Fibroblast of skin of left biceps (primary cell): Measurements from ENCODE around the gene PALM3.
A peak's percentile ranks its signal among the peaks of the same experiment; 100 is the strongest.

Source experiments
- DNase-seq, 2 experiments: peaks; one replicate each; pipeline ENCODE4 v3.0.0-alpha.2; 2013; ENCODE audit warnings: low read depth in 2 of 2

PALM3 gene, protein sequence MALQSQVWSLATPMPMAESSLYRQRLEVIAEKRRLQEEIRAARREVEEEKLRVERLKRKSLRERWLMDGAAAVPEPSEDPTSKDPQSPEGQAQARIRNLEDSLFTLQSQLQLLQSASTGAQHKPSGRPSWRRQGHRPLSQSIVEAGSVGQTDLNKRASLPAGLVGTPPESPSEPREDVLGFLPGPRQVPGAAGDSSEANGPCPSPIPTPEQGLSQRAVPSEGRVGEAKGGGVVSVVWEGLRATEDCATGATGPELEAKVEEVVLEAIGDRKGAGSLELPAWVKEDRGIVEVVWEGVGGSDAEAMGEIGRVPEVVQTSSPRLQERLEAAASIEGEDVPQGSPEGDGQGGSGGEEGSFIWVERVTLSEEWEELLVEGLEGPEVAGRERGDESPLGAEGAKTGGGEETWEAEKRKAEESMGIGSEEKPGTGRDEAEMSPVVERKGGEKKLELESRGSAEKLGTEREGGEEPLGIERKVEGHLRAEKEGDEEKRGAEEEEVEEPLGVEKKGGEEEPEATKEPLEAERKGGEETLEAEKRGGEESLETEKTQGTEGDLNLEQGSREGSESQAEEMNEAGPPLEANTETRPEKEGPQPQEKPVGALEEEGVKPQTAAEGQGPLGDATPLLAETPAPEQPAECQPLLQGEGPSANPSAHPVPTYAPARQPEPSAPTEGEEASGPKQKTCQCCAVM

DNA sequence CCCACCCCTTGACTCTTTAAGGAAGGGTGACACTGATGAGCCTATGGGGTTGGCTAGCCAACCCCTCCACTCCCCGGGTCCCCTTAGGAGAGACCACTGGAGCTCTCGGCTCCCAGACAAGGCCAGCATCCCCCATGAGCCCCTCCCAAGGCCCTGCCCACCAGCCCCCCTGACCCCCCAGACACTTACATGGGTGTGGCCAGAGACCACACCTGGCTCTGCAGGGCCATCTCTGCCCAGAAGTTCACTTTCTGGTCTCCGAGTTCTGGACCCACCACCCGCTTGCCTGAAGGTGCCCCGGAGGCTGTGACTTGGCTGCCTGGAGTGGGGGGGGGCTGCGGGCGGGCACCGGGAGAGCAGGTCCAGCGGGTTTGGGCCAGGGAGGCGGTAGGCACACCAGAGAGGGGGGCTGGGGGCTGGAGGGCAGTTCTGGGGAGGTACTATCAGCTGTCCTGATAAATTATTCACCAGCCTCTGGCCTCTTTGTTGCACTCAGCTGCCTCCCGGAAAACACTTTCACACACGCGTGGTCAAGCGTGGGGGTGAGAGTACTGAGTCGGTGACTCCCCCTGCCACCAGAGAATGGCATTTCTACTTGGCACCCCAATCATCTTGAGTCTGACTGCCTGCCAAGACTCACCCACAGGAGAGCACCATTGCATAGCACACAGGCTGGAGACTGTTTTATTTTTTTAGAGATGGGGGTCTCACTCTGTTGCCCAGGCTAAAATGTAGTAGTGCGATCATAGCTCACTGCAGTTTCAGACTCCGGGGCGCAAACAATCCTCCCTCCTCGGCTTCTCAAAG, at the start of gene PALM3:
PALM3 (minus strand) TSS at position 326 of the 807 bp plus-strand sequence; CDS start at position 230, 96 bp downstream.
- no peak for DNase-seq

DNA sequence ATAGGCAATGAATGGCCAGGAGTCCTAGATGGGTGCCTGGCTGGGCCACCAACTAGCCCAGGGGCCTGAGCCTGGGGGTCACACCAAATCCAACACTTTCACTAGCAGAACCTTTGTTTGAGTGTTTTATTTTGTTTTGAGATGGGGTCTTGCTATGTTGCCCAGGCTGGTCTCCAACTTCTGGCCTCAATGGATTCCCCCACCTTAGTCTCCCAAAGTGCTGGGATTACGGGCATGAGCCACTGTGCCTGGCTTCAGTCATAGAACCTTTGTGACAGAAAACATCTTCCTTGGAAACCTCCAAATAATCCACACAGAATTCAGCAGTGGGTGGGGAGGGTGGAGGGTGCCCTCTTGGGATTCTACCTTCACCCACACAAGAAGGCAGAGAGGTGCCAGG, 49.6 kb upstream of the PALM3 start:
- no peak for DNase-seq

DNA sequence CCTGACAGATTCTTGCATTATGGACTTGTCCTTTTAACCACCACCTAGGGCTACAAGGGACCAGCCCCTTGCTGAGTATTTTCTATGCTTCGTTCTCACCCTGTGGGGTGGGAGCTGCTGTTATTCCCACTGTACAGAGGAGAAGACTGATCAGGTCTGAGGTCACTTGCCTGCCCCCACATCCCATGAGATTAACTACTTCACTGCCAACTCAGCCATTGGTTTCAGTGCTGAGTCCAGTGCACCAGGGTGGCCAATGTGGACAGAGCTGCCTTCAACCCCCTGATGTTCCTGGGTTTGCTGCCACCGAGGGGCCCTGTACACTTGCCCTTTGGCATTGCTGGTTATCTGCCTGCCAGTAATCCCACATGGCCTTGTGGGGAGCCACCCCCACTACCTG, 48.8 kb upstream of the PALM3 start:
- DNase-seq: no peak

DNA sequence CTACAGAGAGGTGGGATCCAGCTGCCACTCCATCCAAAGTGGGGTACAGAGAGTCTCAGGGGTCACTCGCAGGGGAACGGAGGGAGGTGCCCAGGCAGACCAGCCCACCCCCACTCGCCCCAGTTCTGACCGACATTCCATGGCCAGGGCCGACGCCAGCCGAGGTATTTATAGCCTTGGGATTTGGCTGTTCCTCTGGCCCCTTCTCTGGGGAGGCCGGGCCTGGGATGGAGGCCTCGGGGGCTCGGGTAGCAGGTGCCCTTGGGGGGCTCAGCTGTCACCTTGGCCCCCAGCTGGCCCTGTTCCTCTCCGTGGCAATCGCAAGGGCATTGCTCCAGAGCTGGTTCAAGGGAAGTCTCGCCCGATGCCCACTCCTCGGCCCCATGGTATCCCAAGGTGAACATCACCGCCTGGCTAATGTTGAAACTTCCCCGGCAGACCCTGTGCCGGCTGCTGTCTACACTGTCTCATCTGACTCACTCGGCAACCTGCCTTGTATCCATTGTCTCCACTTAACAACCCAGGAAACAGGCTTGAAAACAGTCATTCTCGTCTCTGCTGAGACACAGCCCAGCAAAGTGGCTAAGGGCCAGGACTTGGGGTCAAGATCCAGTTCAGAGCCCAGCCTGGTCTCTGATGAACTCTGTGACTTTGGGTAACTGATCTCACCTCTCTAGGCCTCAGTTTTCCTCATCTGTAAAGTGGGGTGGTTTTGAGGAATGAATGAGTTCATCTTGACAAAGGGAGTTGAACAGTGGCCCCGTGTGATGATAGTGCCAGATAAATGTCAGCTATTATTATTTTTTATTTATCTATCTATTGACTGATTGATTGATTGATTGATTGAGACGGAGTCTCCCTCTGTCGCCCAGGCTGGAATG, 45.9 kb upstream of the PALM3 start:
- no peak for DNase-seq

DNA sequence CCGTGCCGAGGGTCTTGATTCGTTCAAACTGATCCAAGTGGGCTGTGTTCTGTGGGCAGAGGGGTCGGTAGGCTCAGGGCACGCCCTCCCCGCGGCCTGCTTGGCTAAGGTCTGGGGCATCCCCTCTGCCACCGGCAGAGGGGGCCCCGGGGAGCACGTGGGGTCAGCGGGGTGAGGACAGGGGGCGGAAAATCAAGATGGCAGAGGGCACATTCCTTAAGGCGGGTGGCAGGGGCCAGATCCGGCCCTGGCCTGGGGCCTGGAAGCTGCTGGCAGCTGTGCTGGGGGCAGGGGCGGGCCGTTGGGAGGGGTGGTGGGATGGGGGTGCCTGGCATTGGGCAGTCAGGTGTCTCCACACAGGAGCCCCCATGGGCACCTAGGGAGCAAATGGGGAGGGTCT, 45.0 kb upstream of the PALM3 start:
- no peak for DNase-seq

DNA sequence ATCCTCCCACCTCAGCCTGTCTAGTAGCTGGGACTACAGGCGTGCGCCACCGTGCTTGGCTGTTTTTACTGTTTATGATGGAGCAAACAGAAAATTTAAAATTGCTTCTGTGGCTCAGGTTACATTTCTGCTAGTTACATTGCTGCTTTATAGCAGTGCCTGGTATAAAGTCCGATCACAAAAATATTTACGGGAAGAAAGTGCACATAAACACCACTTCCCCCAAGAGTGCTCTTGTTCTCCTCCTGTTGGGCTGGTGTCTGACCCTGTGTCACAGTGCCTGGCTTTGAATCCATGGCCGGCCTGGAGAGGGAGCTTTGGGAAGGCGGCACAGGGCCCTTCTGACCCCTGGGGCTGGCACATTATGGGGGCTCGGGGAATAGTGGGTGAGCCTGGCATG, 43.8 kb upstream of the PALM3 start:
- no peak for DNase-seq

DNA sequence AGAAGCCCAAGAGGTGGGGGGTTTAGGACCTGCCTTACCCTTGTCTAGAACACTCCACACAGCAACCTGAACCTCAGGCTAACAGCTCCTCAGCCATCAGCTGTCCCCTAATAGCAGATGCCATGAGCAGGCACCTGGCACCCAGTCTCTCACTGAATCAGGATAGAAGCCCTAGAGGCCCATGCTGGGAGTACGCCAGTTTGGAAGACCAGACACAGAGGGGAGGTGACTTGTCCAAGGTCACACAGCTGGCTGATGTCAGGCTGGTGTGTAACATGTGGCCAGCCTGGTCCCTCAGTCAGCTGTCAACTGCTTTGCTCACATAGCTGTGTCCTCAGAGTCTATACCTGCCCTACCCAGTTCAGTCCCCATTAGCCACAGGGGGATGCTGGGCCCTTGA, 41.4 kb upstream of the PALM3 start:
- DNase-seq: no peak

DNA sequence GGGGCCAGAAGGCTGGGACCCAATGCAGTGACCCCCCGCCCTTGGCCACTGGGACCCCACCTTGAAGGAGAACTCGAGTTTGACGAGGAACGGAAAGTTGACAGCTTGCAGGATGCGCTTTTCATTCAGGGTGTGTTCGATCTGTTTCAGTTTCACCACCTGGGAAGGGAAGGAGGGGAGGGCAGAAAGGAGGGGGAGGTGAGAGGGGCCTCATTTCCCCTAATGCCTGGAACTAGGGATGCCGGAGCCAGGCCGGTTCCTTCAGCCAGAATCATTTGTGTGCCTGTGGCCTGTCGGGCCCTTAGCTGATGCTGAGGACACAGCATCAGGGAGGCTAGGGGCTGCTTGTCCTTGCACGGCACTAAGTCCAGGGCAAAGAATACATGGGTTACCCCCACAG, 40.9 kb upstream of the PALM3 start:
- no peak for DNase-seq

DNA sequence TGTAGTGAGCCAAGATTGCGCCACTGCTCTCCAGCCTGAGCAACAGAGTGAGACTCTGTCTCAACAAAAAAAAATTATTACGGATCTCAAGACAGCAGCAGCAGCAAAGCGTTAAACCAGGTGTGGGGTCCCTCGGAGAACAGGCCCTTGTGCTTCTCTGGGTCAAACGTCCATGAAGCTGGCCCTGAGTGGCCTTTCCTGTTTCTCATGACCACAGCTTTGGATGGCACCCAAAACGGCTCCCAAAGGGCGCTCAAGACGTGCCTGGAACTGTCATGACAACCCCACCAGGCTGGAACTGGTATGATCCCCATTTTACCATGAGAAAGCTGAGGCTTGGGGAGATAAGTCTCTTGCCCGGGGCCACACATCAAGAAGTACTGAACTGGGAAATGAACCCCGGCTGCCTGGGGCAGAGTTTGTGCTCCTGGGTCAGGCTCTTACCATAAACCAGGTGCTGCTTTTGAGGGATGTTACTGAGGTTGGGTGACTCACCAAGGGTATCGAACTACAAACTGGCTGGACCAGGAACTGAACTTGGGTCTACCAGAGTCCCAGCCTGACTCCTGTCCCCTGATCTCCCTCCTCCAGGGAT, 40.3 kb upstream of the PALM3 start:
- DNase-seq: no peak

DNA sequence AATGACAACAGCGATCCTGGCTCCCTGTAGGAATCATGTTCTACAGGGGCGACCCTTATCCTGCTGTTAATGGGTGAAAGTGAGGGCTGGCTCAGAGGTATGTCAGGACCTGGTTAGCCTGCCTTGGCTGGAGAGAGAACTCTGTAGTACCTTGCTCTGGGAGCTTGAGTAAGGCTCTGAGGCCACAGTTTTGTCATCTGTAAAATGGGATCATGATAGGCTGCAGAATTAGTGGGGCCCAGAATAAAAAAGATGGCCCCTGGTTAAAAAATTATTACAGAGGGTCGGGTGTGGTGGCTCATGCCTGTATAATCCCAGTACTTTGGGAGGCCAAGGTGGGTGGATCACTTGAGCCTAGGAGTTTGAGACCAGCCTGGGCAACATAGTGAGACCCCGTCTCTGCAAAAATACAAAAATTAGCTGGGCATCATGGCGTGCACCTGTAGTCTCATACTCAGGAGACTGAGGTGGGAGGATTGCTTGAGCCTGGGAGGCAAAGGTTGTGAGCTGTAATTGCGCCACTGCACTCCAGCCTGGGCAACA, 39.2 kb upstream of the PALM3 start:
- DNase-seq: no peak

DNA sequence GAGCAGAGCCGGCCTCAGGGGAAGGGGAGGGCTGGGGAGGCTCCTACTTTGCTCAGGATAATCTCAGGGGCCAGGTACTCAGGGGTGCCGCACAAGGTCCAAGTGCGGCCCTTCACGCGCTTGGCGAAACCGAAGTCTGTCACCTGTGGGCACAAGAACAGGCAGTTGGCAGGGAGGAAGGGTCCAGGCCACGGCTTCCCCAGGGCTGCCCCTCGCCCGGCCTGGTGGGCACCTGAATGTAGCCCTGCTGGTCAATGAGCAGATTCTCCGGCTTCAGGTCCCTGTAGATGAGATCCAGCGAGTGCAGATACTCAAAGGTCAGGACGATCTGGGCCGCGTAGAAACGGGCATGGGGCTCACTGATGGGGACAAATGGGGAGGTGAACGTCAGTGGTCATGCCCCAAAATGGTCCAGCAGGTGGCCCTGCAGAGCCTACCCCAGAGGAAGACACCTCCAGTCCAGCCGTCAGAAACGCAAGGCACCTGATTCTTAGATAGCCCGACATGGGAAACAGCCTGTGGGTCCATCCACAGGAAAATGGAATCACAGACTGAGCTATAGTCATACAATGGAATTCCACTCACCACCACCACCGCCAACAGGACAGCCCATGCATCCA, 35.8 kb upstream of the PALM3 start:
- DNase-seq: no peak

DNA sequence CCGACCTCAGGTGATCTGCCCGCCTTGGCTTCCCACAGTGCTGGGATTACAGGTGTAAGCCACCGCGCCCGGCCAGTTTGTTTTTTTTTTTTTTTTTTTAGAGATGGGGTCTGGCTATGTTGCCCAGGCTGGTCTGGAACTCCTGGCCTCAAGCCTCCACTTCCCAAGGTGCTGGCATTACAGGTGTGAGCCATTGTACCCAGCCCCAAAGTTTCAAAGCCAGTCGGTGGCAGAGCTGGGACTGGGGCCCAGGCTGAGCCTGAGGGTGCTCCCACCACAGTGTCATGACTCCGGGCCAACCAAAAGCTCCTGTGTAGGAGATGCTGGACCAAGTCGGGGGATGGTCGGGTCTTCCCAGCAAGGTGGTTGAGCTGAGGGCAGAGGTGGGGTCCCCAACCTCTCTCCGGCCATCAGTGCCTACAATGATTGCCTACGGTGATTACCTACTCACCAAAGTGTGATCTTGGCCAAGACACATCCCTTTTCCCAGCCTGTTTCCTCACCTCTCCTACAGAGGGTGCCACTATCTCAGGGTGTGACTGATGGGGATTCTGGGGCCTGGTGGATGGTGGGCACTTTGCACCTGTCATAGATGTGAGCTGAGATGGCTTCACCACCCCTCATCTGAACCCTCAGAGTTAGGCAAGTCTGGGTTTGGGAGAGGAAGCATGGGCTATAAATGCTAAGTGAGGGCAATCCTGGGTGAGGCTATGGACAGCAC, 34.6 kb upstream of the PALM3 start:
- no peak for DNase-seq

DNA sequence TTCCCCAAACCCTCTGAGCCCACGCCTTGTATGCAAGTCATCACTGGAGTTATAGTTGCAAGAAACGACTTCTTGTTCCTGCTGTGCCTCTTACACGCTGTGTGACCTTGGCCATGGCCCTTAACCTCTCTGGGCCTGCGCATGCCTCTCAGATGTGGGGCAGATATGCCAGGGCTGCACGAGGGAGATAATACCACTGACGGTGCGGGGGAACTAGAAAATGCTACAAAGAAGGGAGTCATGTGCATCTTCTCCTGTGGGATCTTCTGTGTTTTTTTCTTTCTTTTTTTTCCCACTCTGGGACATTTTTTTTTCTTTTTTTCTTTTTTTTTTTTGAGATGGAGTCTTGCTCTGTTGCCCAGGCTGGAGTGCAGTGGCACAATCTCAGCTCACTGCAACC, 33.0 kb upstream of the PALM3 start:
- no peak for DNase-seq

DNA sequence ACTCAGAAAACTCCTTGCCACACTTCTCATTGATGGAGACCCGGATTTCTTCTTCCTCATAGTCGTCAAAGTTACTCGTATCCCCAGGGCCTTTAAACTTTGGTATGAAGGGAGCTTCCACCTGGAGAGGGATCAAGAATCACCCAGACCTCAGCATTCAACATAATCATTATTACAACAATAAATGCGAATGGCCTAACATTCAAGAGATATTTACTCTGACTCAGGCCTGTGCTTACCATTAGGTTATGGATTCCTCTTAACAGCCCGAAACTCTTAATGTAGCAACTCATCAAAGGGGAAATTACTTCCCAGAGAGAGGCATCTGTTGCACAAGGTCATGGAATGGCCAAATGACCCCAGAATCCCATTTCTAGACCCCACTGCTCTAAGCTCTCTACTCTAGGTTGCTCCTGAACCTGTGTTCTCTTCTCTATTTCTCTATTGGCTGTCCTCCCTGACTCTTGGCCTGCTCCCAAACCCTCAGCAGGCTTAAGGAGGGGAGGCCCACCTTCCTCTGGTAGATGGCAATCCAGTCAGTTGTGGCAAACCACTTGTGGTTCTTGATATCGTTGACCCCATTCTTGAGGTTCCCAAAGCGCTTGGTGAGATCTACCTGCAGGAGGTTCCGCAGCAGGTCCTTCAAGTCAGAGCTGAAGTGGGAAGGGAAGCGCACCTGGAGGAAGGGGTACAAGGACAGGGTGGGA, 31.4 kb upstream of the PALM3 start:
- DNase-seq: no peak

DNA sequence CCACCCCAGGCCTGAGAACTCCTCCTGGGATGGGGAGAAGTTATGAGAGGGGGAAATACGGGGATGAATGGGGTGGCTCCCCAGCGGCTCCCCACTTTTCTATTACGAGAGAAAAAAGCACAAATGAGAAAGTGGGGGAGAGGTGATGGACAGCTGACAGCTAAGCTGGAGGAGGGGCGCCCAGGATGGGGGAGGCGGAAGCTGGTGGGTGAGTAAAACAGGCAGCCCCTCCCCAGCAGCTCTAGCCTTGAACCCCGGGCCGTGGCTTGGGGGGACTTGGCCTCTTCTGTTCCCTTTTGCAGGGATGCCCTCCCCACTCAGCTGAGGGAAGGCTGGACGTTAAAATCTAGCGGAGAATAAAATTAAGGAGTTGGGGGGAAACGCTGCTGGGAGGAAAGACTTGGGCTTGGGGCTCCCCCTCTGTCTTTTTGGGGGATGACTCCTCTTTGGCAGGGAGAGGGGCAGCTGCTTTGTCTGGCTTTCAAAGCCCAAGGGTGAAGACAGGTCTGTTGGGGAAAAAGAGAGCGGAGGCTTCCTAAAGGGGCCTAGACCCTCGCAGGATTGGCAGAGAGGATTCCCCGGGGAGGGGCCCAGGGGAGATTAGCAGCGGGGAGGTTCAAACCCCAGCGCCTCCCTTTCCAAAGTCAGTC, 30.1 kb upstream of the PALM3 start:
- no peak for DNase-seq

DNA sequence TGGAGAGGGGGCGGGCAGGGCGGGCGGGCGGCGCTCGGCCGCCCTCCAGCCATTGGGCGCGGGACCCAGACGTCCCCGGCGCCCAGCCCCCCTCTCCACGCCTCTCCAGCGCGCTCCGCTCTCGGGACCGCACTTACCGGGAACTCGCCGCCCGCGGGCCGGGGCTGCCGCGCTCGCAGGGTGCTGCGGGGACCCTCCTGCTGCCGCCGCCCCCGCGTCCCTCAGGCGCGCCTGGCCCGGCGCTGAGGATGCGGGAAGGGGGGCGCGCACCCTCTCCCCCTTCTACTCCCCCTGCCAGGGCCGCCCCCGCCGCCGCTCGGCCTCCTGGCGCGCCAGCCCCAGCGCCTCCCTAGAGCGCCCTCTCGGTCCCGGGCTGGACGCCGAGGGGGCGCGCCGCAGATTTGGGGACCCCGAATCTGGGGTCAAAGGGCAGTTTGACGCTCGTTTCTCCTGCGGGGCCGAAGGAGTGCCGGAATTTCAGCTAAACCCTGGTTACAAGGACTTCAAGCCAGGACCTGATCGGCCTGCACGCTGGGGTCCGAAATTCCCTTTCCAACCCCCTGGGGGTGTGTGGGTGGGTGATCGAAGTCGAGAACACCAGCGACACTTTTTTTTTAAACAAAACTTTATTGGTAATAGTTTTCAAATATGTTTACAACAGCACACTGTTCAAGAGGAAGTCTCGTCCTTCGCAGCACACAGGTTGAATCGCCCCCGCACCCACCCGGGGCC, 29.4 kb upstream of the PALM3 start:
- peak; percentile 23 to 31 for DNase-seq

DNA sequence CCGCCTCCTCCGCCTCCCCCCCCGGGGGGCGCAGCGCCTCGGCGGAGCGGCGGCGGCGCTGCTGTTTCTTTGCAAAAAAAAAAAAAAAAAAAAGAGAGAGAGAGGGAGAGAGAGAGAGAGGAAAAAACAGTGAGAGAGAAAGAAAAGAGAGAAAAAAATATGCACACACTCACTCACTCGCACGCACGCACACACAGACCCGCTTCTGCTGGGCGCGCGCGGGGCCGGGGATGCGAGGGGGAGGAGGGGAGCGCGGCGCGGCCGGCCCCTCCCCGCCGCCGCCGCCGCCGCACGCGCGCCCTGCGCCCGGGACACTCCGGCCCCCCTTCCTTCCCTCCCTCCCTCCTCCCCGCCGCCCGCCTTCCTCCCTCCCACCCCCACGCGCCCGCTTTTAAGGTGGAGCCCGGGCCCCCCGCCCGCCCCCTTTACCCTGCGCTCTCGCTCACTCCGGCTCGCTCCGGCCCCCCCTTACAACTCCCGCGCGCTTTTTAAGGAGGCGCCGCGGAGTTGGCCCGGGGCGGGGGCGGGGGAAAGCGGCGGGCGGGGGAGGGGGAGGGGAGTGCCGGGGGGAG, 28.7 kb upstream of the PALM3 start, which contains the start of gene SAMD1:
SAMD1 (minus strand) TSS at position 243 of the 572 bp plus-strand sequence.
- DNase-seq: peak; percentile 84 to 87
